WI38 (cell line): ENCODE data around the gene HPSE2.

ENCODE experiments used
- H3K4me3 ChIP-seq: 2 replicates; pipeline ENCODE4 v1.5.1; 2011; ENCODE audit warnings: low read depth, mild to moderate bottlenecking, control low read depth, low read length
- CTCF ChIP-seq: IDR thresholded peaks from 2 replicates; pipeline ENCODE4 v1.5.1; 2012; ENCODE audit warnings: low read depth, mild to moderate bottlenecking, control low read depth, low read length

Gene HPSE2

GRCh38 chr10:98602224-98602623 is 633.4 kb downstream of the HPSE2 start:
- no peak overlapping the region for H3K4me3 ChIP-seq
- no peak for TF ChIP-seq CTCF

- TF ChIP-seq CTCF: no peak
- no peak overlapping the region for H3K4me3 ChIP-seq
These were observed 636.5 kb downstream of the HPSE2 start for GRCh38 chr10:98599032-98599610.

- TF ChIP-seq CTCF: no peak
- H3K4me3 ChIP-seq: no peak overlapping the region
These were observed 639.2 kb downstream of the HPSE2 start for GRCh38 chr10:98596404-98596803.

- TF ChIP-seq CTCF: no peak
These were observed 646.0 kb downstream of the HPSE2 start for GRCh38 chr10:98589691-98590090.

GRCh38 chr10:98589007-98589406 is 646.6 kb downstream of the HPSE2 start:
- H3K4me3 ChIP-seq: no peak overlapping the region
- TF ChIP-seq CTCF: no peak

More at GRCh38 chr10:98589691-98590090, 646.0 kb downstream of the HPSE2 start:
- H3K4me3 ChIP-seq: no peak overlapping the region

- no peak overlapping the region for H3K4me3 ChIP-seq
- no peak for TF ChIP-seq CTCF
These were observed 648.4 kb downstream of the HPSE2 start for GRCh38 chr10:98587156-98587837.

GRCh38 chr10:98586096-98586495 is 649.6 kb downstream of the HPSE2 start:
- no peak overlapping the region for H3K4me3 ChIP-seq
- TF ChIP-seq CTCF: no peak
